ENCODE results near the gene CDC16. TPM values are rescaled to one million over a fixed set of nuclear protein-coding genes. Genes with fewer than 3 reads are reported as not detected.
"Not testable (repeated sequence)": the region's sequence is repeated elsewhere in the genome, so short reads cannot be mapped to it uniquely, and the experiment has no call there.

CDC16 gene
- total RNA-seq, 4 donors from 2014 or later, result 45.7 to 66.4 (median 55.0) TPM

- DNase-seq (ENCODE audit: low spot score), result no peak
- no peak for ATAC-seq (ENCODE audit: low FRiP score)
- no peak for TF ChIP-seq CTCF (IDR thresholded peaks at IDR 0.05)
Measured at GRCh38 chr13:114260814-114261213, 26.1 kb downstream of the CDC16 start.

- DNase-seq (ENCODE audit: low spot score) (no peak), ATAC-seq (ENCODE audit: low FRiP score) (no peak)
- no peak for TF ChIP-seq CTCF (IDR thresholded peaks at IDR 0.05)
Measured at GRCh38 chr13:114261328-114261965, 26.8 kb downstream of the CDC16 start.

GRCh38 chr13:114263578-114263977, 28.9 kb downstream of the CDC16 start:
- TF ChIP-seq CTCF (IDR thresholded peaks at IDR 0.05), result no peak
- ATAC-seq (ENCODE audit: low FRiP score) (no peak), DNase-seq (ENCODE audit: low spot score) (no peak)

GRCh38 chr13:114264313-114264712, 29.6 kb downstream of the CDC16 start:
- ATAC-seq (ENCODE audit: low FRiP score); DNase-seq (ENCODE audit: low spot score): not testable (repeated sequence)

- no peak for TF ChIP-seq CTCF (IDR thresholded peaks at IDR 0.05)
- DNase-seq (ENCODE audit: low spot score), result no peak
Measured at GRCh38 chr13:114264886-114265611, 30.4 kb downstream of the CDC16 start.

GRCh38 chr13:114266241-114266640, 31.5 kb downstream of the CDC16 start:
- no peak for DNase-seq (ENCODE audit: low spot score)
- ATAC-seq (ENCODE audit: low FRiP score), result no peak
- TF ChIP-seq CTCF (IDR thresholded peaks at IDR 0.05), result no peak

More at GRCh38 chr13:114264886-114265611, 30.4 kb downstream of the CDC16 start:
- no peak for ATAC-seq (ENCODE audit: low FRiP score)

- DNase-seq (ENCODE audit: low spot score), result no peak
- no peak for ATAC-seq (ENCODE audit: low FRiP score)
- TF ChIP-seq CTCF (IDR thresholded peaks at IDR 0.05), result no peak
Measured at GRCh38 chr13:114268344-114269280, 33.9 kb downstream of the CDC16 start.

Measured in omental fat pad (tissue), 4 donors.